Lung (tissue), 16 donors: Measurements from ENCODE around the gene MAP2K1. TPM values are rescaled to one million over a fixed set of nuclear protein-coding genes. Genes with fewer than 3 reads are reported as not detected.
"Not testable (repeated sequence)": the region's sequence is repeated elsewhere in the genome, so short reads cannot be mapped to it uniquely, and the experiment has no call there.

Experiments used
- ATAC-seq: fragments of 200-7000 bp; cut with Tn5 transposase; one replicate; pipeline ENCODE4 v1.9.1; 2020; ENCODE audit warnings: moderate number of reproducible peaks; ENCODE audit not compliant: insufficient read depth, low FRiP score
- DNase-seq, 3 donors: peaks; one replicate each; pipeline ENCODE4 v3.0.0-alpha.2; 2013 to 2017
- H3K27ac ChIP-seq, 2 donors: one replicate each; pipeline ENCODE4 v1.5.1; 2013; ENCODE audit warnings: mild to moderate bottlenecking in 2 of 2, moderate library complexity in 2 of 2, control low read depth in 1 of 2, inconsistent platforms in 1 of 2, low read depth in 1 of 2, low read length in 1 of 2
- H3K27me3 ChIP-seq, 3 donors: one replicate each; pipeline ENCODE4 v1.5.1; 2013; ENCODE audit warnings: low read length in 2 of 3; ENCODE audit not compliant: control insufficient read depth in 3 of 3, insufficient read depth in 3 of 3
- H3K36me3 ChIP-seq, 4 donors: one replicate each; pipeline ENCODE4 v1.5.1; 2013; ENCODE audit warnings: low read length in 4 of 4, mild to moderate bottlenecking in 1 of 4, moderate library complexity in 1 of 4; ENCODE audit not compliant: control insufficient read depth in 4 of 4, insufficient read depth in 4 of 4
- H3K4me1 ChIP-seq, 5 donors: one replicate each; pipeline ENCODE4 v1.5.1; 2013; ENCODE audit warnings: low read length in 5 of 5, mild to moderate bottlenecking in 2 of 5, moderate library complexity in 1 of 5; ENCODE audit not compliant: control insufficient read depth in 5 of 5, insufficient read depth in 5 of 5
- H3K4me3 ChIP-seq: one replicate; pipeline ENCODE4 v1.5.1; 2013; ENCODE audit warnings: mild to moderate bottlenecking, control low read depth, moderate library complexity
- H3K9ac ChIP-seq, 2 donors: one replicate each; pipeline ENCODE4 v1.5.1; 2013; ENCODE audit warnings: low read length in 2 of 2, control low read depth in 1 of 2; ENCODE audit not compliant: insufficient read depth in 1 of 2
- H3K9me3 ChIP-seq, 4 donors: one replicate each; pipeline ENCODE4 v1.5.1; 2013; ENCODE audit warnings: low read length in 3 of 4, mild to moderate bottlenecking in 1 of 4, moderate library complexity in 1 of 4; ENCODE audit not compliant: control insufficient read depth in 4 of 4, insufficient read depth in 3 of 4
- CTCF ChIP-seq: IDR thresholded peaks from 2 replicates; pipeline ENCODE4 v1.5.1; 2012; ENCODE audit warnings: mild to moderate bottlenecking; ENCODE audit errors: control extremely low read depth, extremely low read depth
- WGBS, 2 donors: extraction: QIAGEN DNeasy Blood & Tissue Kit; methylation state at CpG; one replicate each; pipeline ENCODE4 v1.1.7; 2013; 5-methylcytosine and 5-hydroxymethylcytosine counted together
- long read RNA-seq, 5 donors: transcript quantifications; one replicate each; lab custom pipeline, GENCODE V29; 2026
- polyA plus RNA-seq, 2 donors: library from polyadenylated mRNA; stranded (reverse); fragments of 200-250 nt; gene quantifications; one replicate each; pipeline ENCODE4 v1.2.1, GENCODE V29; 2013
- total RNA-seq, 2 donors: library from RNA; depleted of rRNA in 1 of 2; stranded (reverse); fragments of >200 nt in 1 of 2; gene quantifications; one replicate each; pipeline ENCODE4 v1.2.1, GENCODE V29; 2014 to 2021
- donor health status: control.
- donor health status: control.
- donor health status: Bipolar disorder and iron deficiency.
- donor health status: healthy.
- donor health status: DM: yes; HTN: yes; CAD: no.

Gene MAP2K1
- total RNA-seq (10 to 100 TPM; 27.8 to 64.7 TPM), polyA plus RNA-seq (10 to 100 TPM; 19.0 to 57.6 TPM)
- long read RNA-seq, donor 1, transcript MAP2K1-201 (11 exons, 3,410 nt), result major isoform, 12 of 3,773 reads
- long read RNA-seq, donor 1, partial matches to known transcripts, result 2,309 of 3,773 reads
- long read RNA-seq, donor 1, other reads (novel, unspliced or antisense), result 1,451 of 3,773 reads
- long read RNA-seq, donor 2, partial matches to known transcripts, result 2,490 of 2,646 reads
- long read RNA-seq, donor 2, other reads (novel, unspliced or antisense), result 153 of 2,646 reads
- long read RNA-seq, donor 3, transcript MAP2K1-201 (11 exons, 3,410 nt), result major isoform, 5 of 5 reads
- long read RNA-seq, donor 3, partial matches to known transcripts, result 0 of 5 reads
- long read RNA-seq, donor 3, other reads (novel, unspliced or antisense), result 0 of 5 reads
- long read RNA-seq, donor 4, partial matches to known transcripts, result 1,961 of 2,724 reads
- long read RNA-seq, donor 4, other reads (novel, unspliced or antisense), result 761 of 2,724 reads
- long read RNA-seq, donor 5, transcript MAP2K1-201 (11 exons, 3,410 nt), result major isoform, 7 of 7 reads
- long read RNA-seq, donor 5, partial matches to known transcripts, result 0 of 7 reads
- long read RNA-seq, donor 5, other reads (novel, unspliced or antisense), result 0 of 7 reads

GRCh38 chr15:66386204-66387123, at the start of gene MAP2K1:
MAP2K1 (plus strand) TSS chr15:66386912; CDS start chr15:66387348, 436 bp downstream.
- peak within 1 kb of the TSS; percentile 83 for H3K9ac ChIP-seq
- 4 to 6% methylated on average over 60 to 69 of the region's 69 CpGs for WGBS, 2 donors
- H3K27me3 ChIP-seq, result no peaks in the 10 kb centered on the region
- no peaks in the 10 kb centered on the region for H3K36me3 ChIP-seq
- no peaks in the 10 kb centered on the region for H3K9me3 ChIP-seq
- H3K27ac ChIP-seq, result peak within 1 kb of the TSS; percentile 92 to 96
- TF ChIP-seq CTCF, result peak; percentile 74
- ATAC-seq (peak; percentile 94), DNase-seq (peak; percentile 98 to 99 (median 99))
- H3K4me1 ChIP-seq, result peaks cover 0 to 20% (median 7%) of the 10 kb centered on the region in 5 donors
- peak within 1 kb of the TSS; percentile 79 for H3K4me3 ChIP-seq

GRCh38 chr15:66348530-66348929, 38.2 kb upstream of the MAP2K1 start:
- not testable (repeated sequence) for H3K9me3 ChIP-seq, H3K36me3 ChIP-seq, ATAC-seq, H3K4me3 ChIP-seq, H3K27ac ChIP-seq, H3K27me3 ChIP-seq, H3K9ac ChIP-seq, H3K4me1 ChIP-seq, DNase-seq
- 61 to 85% methylated on average over 5 of the region's 5 CpGs for WGBS, 2 donors

- Histone ChIP-seq H3K27me3 (no peaks in the 10 kb centered on the region), H3K9me3 (no peaks in the 10 kb centered on the region), H3K27ac (peak overlapping the region; percentile 36 to 65), H3K4me1 (peaks cover 0 to 3% (median 0%) of the 10 kb centered on the region in 5 donors), H3K36me3 (no peaks in the 10 kb centered on the region), H3K9ac (peak overlapping the region; percentile 50 to 69), H3K4me3 (peak overlapping the region; percentile 59)
- no peak for TF ChIP-seq CTCF
- WGBS, 2 donors, result 2% methylated on average over 12 of the region's 12 CpGs
- ATAC-seq, result no peak
- no peak for DNase-seq
These were observed 30.7 kb upstream of the MAP2K1 start for GRCh38 chr15:66356077-66356358.
